Measurements from ENCODE around the gene PTPRN2. TPM values are rescaled to one million over a fixed set of nuclear protein-coding genes. Genes with fewer than 3 reads are reported as not detected.
"Not testable (repeated sequence)": the region's sequence is repeated elsewhere in the genome, so short reads cannot be mapped to it uniquely, and the experiment has no call there.

Gene PTPRN2
- total RNA-seq, 1 donor, result 0.09 TPM

- no peak overlapping the region for H3K4me3 ChIP-seq (ENCODE audit: low read depth, low read length)
- TF ChIP-seq CTCF (IDR thresholded peaks at IDR 0.05; ENCODE audit: insufficient read depth, low read length), result no peak
- DNase-seq (ENCODE audit: low read depth), result no peak
These were observed 605.8 kb downstream of the PTPRN2 start for GRCh38 chr7:157981778-157982177.

DNA sequence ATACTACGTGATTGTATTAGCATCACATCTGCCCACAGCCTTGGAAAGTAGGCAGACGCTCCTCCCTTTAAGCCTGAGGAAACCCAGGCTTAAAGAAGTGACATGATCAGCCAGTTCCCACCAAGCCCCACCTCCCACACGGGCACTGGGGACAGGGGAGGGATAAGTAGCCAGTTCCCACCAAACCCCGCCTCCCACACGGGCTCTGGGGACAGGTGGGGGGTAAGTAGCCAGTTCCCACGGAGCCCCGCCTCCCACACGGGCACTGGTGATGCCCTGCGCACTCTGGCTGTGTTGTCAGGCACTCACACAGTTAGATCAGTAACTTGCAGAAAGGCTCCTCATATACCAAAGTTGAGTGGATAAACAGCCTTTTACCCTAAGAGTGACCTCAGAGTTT is 606.8 kb downstream of the PTPRN2 start:
- no peak for TF ChIP-seq CTCF (IDR thresholded peaks at IDR 0.05; ENCODE audit: insufficient read depth, low read length)
- DNase-seq (ENCODE audit: low read depth), result no peak
- no peak overlapping the region for H3K4me3 ChIP-seq (ENCODE audit: low read depth, low read length)

- not testable (repeated sequence) for DNase-seq (ENCODE audit: low read depth); H3K4me3 ChIP-seq (ENCODE audit: low read depth, low read length)
These were observed 607.3 kb downstream of the PTPRN2 start for GRCh38 chr7:157980341-157980731.

DNA sequence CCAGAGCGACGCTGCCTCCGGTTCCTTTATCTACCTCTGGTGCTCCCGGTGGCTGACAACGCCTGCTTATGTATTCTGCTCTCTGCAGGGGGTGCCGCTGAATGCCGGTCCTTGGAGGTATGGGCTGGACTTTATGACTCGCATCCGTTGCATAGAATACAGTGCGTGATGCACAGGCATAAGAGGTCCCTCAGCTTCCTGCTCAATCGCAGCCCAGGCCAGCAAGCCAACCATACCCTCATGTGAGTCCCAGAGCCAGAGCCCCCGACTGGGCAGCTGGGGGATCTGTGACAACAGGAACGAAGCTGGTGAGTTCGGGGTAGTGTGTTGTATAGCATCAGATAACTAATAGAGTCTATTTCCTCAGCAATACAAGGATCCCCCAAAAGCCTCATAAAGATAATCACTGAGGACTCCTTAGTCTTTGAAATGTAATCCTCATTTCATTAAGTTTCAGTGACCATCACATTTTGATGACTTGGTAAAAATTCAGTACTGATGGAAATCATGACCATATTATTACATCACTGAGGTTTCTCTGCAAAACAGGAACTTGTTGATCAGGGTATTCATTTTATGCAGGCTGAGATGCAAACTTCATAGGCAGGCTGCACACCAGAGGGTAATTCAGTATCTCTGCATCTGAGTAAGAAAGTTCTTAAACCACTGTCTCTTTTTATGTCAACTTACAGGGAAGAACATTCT is 607.8 kb downstream of the PTPRN2 start:
- DNase-seq (ENCODE audit: low read depth), result no peak
- TF ChIP-seq CTCF (IDR thresholded peaks at IDR 0.05; ENCODE audit: insufficient read depth, low read length), result no peak
- no peak overlapping the region for H3K4me3 ChIP-seq (ENCODE audit: low read depth, low read length)

GRCh38 chr7:157978766-157979165 is 608.9 kb downstream of the PTPRN2 start:
- H3K4me3 ChIP-seq (ENCODE audit: low read depth, low read length), result no peak overlapping the region
- DNase-seq (ENCODE audit: low read depth), result no peak
- no peak for TF ChIP-seq CTCF (IDR thresholded peaks at IDR 0.05; ENCODE audit: insufficient read depth, low read length)

- H3K4me3 ChIP-seq (ENCODE audit: low read depth, low read length), result no peak overlapping the region
- no peak for TF ChIP-seq CTCF (IDR thresholded peaks at IDR 0.05; ENCODE audit: insufficient read depth, low read length)
- DNase-seq (ENCODE audit: low read depth), result no peak
These were observed 609.7 kb downstream of the PTPRN2 start for GRCh38 chr7:157977717-157978496.

- no peak for TF ChIP-seq CTCF (IDR thresholded peaks at IDR 0.05; ENCODE audit: insufficient read depth, low read length)
- no peak for DNase-seq (ENCODE audit: low read depth)
- no peak overlapping the region for H3K4me3 ChIP-seq (ENCODE audit: low read depth, low read length)
These were observed 610.3 kb downstream of the PTPRN2 start for GRCh38 chr7:157977306-157977705.

Measured in fibroblast of the aortic adventitia (primary cell).